Activated CD4-positive, CD25-positive, alpha-beta regulatory T cell treated with anti-CD3 and anti-CD28 coated beads, Interleukin-2, amount 50 U/mL, for 16 hours (primary cell): ENCODE measurements around the gene SNAPC4.
"Not testable (repeated sequence)": the region's sequence is repeated elsewhere in the genome, so short reads cannot be mapped to it uniquely, and the experiment has no call there.

Experiments
- DNase-seq: peaks from one replicate; pipeline ENCODE4 v3.0.0-alpha.2; 2020; ENCODE audit warnings: low read depth, low spot score

Gene SNAPC4

DNA sequence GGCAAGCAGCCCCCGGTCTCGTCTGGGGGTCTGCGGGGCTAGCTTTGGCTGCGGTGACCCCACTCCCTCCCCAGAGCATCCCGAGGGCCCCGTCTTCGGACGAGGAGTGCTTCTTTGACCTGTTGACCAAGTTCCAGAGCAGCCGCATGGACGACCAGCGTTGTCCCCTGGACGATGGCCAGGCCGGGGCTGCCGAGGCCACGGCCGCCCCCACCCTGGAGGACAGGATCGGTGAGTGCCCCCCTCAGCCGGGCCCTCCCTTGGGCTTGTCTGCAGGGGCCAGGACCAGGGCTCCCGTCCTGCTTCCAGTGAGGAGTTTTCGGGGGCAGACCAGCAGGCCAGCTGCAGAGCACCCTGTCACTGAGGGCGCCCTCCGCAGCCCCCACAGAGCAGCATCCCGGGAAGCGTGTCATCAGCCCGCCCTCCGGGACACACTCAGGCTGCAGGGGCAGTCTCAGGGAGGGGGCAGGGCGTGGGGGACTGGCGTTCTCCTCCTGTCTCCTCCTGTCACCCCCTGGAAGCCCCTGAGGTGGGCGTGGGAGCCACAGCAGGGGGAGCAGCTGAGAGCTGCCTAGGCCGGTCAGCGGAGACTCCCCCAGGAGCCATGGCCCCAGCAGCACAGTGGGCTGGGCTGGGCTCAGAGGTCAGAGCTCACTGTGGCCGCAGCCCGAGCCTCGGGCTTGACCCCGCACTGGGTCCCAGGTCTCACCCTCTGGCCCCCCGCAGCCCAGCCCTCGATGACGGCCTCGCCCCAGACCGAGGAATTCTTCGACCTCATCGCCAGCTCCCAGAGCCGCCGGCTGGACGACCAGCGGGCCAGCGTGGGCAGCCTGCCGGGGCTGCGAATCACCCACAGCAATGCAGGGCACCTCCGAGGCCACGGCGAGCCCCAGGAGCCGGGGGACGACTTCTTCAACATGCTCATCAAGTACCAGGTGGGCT is 44.1 kb downstream of the SNAPC4 start:
- DNase-seq, result no peak

DNA sequence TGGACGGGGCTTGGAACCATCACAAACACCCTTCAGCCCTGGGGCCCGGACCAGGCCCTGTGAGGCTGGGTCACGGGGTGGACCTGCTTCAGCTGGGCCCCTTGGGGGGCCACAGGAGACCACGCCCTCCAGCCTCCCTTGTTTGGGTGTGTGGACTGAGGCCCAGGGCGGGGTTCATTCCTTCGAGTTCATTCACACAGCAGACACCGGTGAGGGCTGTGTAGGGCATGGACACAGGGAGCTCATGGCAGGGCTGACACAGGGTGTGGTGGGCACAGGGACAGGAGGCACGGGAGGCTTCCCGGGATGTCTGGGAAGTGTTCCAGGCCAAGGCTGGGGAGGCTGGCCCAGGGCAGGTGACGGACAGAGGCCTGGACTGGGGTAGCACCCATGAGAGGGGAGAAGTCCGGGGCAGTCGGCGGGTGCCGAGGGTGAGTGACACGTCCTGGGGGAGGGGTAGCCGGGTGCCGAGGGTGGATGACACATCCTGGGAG is 45.3 kb downstream of the SNAPC4 start:
- DNase-seq, result no peak

DNA sequence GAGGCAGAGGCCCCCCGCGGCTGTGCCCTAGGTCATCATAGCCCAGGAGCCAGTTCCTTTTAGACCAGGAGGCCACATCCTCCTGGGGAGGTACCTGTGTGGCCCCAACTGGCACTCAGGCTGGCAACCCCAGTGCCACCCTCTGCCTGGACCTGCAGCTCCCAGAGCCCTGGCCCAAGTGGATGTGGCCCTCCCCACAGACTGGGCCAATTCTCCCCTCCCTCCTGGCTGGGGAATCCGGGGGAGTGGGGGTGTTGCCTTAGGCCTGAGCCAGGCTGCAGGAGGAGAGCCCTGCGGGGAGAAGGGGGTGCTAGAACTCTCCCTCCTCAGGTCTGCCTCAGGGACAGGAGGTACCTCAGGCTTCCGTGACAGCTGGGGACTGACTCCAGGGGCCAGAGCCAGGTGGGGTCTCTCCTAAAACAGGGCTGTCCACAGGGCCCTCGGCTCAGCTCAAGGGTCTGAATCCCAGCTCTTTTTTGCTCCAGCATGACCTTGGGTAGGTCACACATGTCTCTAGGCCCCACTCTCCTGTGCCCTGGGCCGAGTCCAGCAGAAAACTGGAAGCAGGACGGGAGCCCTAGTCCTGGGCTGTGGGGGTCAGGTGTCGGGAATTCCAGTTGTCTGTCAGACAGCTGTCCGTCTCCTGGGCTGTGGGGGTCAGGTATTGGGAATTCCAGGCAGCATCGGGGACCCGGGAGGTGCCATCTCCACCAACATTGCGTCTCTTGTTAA is 46.0 kb downstream of the SNAPC4 start:
- DNase-seq, result no peak

DNA sequence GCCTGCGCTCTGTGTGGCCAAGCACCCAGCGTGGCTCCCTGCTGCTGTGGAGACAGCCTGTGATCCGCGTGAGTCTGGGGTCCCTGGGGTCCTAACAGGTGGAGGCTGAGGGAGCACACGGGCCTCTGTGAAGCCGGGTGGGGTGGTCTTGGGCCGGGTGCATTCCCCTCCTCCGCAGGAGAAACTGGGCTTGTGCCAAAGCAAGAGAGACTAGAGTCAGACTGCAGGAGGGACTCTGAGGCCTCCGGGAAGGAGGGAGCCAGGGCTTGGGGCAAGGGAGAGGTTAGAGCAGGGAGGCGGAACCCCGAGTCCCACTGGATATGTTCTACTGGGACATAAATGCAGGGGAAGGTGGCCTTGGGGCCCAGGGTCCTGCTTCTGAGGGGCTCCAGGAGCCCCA is 46.9 kb downstream of the SNAPC4 start:
- DNase-seq, result no peak

DNA sequence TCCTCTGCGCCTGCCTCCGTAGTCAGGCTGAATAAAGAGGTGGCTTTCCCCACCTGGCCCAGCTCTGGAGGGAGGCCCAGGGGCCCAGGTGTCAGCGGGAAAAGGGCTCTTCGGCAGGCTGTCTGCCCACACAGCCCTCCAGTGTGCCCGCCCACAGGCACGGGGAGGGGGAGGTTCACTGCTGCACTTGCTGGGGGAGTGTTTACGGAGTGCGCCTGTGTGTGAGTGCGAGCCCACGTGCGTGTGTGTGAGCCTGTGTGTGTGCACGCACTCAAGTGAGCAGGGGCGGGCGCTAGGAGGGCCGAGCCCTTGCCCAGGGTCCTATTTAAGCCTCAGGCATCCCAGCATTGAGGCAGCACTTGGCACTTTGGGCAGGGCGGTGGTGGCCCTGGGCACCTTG is 47.3 kb downstream of the SNAPC4 start:
- no peak for DNase-seq

DNA sequence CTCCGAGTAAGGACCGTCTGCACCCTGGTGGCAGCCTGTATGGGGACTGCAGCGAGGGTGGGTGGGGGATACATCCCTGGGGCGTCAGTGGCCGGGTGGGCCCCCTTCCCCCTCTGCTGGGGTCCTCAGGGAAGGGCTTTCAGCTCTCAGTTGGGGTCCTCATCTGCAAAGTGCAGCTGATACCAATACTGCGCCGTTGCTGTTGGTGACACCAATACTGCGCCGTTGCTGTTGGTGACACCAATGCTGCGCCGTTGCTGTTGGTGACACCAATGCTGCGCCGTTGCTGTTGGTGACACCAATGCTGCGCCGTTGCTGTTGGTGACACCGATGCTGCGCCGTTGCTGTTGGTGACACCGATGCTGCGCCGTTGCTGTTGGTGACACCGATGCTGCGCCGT is 48.1 kb downstream of the SNAPC4 start:
- DNase-seq, result not testable (repeated sequence)

DNA sequence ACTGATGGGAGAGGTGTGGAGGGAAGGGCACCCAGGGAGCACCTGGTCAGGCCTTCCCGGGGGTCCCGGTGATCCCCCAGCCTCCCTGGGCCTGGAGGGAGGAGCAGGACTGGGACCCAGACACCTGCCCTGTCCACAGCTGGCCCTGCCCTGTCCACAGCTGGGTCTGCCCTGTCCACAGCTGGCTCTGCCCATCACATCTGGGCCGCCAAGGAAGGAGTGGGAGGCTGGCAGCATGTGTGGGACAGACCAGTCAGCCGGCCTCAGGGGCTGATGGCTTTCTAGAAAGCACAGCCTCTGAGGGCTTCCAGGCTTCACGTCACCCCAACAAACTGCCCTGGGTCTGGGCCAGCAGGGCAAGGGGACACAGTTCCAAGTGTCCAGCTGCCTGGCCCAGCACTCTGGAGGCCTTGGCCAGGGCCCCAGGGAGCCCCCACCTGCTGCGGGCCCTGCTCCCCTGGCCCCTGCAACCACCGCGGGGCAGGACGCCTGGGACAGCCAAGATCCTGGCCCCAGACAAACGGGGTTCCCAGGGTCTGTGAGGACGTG is 48.6 kb downstream of the SNAPC4 start:
- DNase-seq, result no peak
